Astrocyte of the hippocampus (primary cell): ENCODE measurements around the gene HMGCL.
A peak's percentile ranks its signal among the peaks of the same experiment; 100 is the strongest.

ENCODE experiments used
- DNase-seq: peaks from one replicate; pipeline ENCODE4 v3.0.0; 2011; ENCODE audit warnings: low read depth, low spot score

HMGCL gene

DNA sequence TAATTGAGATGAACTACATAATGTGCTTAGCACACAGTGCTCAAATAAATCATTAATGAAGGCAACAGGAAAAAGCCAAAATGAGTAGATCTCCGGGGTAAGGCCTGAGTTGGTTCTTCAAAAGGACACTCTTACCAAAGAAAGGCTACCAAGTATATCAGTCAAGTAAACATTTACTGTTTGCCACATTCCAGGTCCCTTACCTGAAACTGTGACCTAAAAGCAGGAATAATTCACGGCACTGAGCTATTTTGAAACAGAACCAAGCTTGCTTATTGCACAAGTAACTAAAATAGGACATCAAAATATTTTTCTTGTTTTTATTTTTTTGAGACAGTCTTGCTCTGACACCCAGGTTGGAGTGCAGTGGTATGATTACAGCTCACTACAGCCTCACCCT, 49.0 kb downstream of the HMGCL start:
- DNase-seq: no peak

DNA sequence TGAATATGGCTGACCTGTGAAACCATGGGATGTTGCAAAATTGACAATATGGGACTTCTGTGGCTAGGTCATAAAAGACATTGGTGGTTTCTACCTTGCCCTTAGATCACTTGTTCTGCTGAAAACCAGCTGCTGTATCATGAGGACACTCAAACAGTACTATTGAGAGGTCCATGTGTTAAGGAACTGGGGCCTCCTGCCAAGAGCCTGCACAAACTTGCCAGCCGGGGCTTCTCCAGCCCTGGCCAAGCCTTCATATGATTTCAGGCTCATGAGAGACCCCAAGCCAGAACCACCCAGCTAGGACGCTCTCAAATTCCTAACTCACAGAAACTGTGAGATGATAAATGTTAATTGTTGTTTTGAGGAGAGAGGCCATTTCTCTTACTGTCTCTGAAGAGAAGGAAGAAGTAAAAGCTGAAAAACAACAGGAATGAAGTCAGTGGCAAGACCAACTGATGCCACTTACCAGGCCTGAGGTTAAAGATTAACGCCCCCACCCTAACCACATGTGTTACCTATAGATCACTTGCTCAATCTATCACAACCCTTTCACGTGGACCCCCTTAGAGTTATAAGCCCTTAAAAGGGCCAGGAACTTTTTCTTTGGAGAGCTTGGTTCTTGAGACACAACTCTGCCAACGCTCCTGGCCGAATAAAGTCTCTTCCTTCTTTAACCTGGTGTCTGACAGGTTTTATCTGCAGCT, 50.9 kb downstream of the HMGCL start:
- no peak for DNase-seq

DNA sequence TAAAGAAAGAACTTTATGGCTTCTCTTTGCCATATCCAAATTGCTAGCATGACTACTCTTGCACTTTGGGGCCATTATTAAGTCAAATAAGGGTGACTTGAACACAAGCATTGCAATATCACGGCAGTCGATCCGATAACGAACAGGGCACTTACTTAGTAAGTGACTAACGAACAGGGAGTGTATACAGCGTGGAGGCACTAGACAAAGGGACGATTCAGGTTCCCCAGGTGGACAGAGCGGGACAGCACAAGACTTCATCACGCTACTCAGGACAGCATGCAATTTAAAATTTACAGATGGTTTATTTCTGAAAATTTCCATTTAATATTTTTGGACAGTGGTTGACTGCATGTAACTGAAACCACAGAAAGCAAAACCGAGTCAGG, 52.4 kb downstream of the HMGCL start:
- no peak for DNase-seq

DNA sequence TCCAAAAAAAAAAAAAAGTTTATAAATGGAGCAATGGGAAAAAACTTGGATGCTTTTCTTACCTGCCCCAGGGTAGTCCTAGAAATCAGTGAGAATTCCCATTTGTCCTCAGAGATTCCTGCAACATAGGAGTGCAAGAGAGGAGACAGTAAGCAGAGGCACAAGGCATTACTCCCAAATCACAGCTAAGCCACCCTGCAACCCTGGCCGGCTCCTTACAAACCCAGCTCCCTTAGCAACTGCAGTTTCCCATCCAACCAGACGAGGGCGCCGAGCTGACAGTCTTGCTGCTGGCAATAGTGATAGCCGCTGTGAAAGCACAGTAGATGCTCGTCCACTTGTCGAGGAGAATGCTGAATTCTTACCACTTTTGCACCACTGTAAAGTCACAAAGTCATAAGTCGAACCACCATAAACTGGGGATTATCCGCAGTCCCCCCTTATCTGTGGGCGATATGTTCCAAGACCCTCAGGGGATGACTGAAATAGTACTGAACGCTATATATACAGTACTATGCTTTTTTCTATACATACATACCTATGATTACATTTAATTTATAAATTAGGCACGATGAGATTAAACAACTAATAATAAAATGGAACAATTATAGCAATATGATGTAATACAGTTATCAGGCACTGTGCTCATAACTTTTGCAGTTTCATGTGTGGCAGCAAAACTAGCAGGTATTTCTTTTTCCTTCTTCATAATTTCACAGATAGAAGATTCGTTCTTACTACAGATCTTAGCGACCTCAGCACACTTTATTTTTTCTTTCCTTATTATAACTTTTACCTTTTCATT, 53.0 kb downstream of the HMGCL start:
- peak; percentile 89 for DNase-seq

DNA sequence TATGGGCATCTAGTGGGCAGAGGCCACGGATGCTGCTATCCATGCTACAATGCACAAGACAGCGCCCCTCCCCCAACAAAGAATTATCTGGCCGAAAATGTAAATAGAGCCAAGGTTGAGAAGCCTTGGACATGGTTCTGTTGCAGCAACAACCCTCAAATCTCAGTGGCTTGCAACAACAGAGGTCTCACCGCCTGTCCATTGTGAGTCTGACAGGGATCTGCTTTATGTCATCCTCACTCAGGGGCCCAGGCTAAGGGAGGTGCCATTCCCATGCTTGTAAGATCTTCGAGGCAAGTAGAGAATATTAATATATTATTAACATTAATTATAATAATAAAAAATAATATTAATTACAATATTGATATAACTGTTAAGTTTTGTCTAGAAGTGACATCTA, 56.5 kb downstream of the HMGCL start:
- no peak for DNase-seq

DNA sequence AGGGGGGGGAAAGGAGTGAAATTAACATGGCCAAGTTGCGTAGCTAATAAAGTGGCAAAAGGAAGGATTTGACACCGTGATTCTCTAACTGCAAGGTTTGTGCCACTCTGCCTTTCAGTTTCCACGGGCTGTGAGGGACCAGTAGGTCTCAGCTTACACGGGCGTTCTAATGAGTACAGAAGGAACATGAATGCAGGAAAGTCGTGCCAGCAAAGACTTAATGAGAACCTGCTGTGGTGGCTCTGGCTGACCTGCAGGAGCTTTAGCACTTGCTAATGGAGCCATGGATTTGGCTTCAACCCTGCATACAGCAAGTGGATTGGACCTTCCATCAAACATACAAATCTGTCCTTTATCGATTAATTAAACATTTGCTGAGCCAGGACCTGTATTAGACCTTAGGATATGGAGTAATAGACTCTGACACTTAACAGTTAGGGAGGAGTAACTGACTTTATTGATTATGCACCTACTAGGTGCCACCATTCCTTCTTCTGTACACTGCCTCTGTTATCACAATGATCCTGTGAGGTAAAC, 62.1 kb downstream of the HMGCL start:
- no peak for DNase-seq

DNA sequence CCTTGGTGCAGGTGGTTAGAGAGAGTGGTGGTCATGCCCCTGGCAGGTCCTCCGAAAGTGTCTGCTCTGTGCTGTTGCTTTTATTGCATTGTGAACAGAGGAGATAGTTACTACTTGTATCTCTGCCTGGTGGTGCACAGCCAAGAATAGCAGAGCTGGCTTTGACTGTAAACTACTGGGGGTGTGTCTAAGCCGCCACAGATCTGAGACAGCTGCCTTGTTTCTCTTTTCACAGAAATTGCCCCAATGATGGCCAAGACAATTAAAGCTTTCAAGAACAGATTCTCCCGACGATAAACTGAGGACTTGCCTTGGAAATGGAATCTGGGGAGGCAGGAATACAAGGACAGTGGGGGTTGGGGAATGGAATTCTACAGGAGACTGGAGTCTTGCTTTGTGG, 66.0 kb downstream of the HMGCL start:
- peak; percentile 49 for DNase-seq

DNA sequence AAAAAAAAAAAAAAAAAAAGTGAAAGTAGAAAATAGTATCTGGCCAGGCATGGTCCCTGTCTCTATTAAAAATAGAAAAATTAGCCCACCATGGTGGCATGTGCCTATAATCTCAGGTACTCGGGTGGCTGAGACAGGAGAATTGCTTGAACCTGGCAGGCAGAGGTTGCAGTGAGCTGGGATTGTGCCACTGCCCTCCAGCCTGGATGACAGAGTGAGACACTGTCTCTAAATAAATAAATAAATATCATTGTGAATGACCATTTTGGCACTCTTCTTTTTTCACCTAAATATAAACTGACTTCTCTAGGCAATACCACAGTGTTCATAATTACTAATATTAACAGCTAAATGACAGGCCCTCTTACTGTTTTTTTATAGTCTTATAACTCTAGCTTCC, 67.4 kb downstream of the HMGCL start:
- no peak for DNase-seq

DNA sequence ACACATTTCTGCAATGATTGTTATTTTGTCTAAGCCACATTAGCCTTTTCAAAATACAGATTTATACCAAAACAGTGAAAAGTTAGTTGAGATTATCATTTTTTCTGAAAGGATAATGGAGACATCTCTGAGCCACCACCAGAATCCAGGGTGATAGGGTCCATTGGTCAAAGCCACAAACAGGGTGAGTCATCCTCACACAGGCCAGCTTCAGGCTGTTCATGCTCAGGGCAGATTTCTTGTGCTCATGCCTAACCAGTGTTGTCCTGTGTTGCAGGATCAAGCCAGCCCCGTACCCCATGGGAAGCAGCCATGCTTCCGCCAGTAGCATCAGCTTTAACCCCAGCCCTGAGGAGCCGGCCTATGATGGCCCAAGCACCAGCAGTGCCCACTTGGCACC, 68.6 kb downstream of the HMGCL start:
- peak; percentile 62 for DNase-seq

DNA sequence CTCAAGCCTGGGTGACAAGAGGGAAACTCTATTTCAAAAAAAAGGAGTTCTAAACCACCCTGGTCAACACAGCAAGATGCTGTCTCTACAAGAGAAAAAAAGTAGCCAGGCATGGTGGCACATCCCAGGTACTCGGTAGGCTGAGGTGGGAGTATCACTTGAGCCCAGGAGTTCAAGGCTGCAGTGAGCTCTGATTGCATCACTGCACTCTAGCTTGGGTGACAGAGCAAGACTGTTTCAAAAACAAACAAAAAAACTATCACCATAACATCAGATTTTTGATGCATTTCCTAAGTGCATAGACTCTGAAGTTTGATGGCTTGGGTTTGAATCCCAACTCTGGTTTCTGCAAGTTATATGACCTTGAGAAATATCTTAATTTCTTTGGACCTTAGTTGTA, 72.3 kb downstream of the HMGCL start:
- DNase-seq: no peak
